Neural crest cell (in vitro differentiated cells): Measurements from ENCODE around the gene TBC1D4. TPM values are rescaled to one million over a fixed set of nuclear protein-coding genes. Genes with fewer than 3 reads are reported as not detected.

Source experiments
- DNase-seq: peaks from one replicate; pipeline ENCODE4 v3.0.0; 2021; ENCODE audit warnings: low read depth, mixed read lengths, low spot score
- H3K27ac Mint-ChIP-seq: one replicate; pipeline ENCODE4 v1.8.0; 2021; ENCODE audit warnings: mild to moderate bottlenecking, mixed read lengths; ENCODE audit not compliant: unreplicated experiment
- H3K27me3 Mint-ChIP-seq: 2 replicates; pipeline ENCODE4 v1.8.0; 2021; ENCODE audit warnings: low read depth, mild to moderate bottlenecking, mixed read lengths
- H3K36me3 Mint-ChIP-seq: 2 replicates; pipeline ENCODE4 v1.8.0; 2021; ENCODE audit warnings: low read depth, mild to moderate bottlenecking, mixed read lengths
- H3K4me1 Mint-ChIP-seq: 2 replicates; pipeline ENCODE4 v1.8.0; 2021; ENCODE audit warnings: mixed read lengths
- H3K4me3 Mint-ChIP-seq: one replicate; pipeline ENCODE4 v1.8.0; 2021; ENCODE audit warnings: mild to moderate bottlenecking, mixed read lengths
- H3K9me3 Mint-ChIP-seq: 2 replicates; pipeline ENCODE4 v1.8.0; 2021; ENCODE audit warnings: mixed read lengths
- CTCF ChIP-seq: fragments of 200-600 bp; sonication (generic); conservative IDR thresholded peaks from 2 replicates; pipeline ENCODE4 v1.5.0; 2021; ENCODE audit warnings: antibody characterized with exemption, mild to moderate bottlenecking
- total RNA-seq: library from RNA; stranded (reverse); gene quantifications from 2 replicates; pipeline ENCODE4 v1.2.1, GENCODE V29; 2021

The TBC1D4 gene
- total RNA-seq, 1 donor from 2014 or later, result 13.4 TPM

DNA sequence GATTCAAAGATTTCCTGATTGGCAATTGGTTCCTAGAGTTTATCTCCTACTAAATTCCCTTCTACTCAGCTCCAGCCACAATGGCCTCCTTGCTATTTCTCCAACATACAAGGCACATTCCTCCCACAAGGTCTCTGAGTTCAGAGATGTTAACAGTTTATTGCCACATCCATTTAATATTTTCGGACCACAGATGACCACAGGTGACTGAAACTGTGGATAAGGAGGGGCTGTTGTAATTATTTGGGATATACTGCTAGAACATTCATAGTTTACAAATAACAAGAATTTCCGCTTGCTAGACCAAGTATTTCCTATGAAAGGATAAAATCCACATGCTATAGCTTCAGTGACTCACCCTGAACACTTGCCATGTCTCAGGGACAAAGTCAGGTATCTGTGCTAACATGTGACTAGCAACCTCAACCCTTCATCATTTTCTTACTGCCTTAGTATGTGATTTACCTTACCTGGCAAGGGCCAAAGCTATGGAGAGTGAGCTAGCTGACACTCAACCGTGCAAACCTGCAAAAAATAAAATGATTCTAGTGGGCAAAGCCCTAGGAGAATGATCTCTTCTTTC, 117.7 kb downstream of the TBC1D4 start:
- Mint-ChIP-seq H3K4me3 (no peak overlapping the region), H3K27me3 (no peaks in the 10 kb centered on the region), H3K4me1 (no peaks in the 10 kb centered on the region), H3K27ac (no peak overlapping the region), H3K36me3 (no peaks in the 10 kb centered on the region), H3K9me3 (no peaks in the 10 kb centered on the region)
- no peak for TF ChIP-seq CTCF
- DNase-seq, result no peak

DNA sequence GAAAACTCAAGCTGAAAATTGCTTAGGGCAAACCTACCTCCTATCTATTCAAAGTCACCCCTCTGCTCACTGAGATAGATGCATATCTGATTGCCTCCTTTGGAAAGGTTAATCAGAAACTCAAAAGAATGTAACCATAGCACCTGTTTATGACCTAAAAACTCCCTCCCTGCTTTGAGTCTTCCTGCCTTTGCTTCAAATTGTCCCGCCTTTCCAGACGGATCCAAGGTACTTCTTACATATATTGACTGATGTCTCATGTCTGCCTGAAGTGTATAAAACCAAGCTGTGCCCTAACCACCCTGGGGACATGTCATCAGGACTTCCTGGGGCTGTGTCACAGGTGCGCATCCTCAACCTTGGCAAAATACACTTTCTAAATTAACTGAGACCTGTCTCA, 118.6 kb downstream of the TBC1D4 start:
- H3K27ac Mint-ChIP-seq, result no peak overlapping the region

DNA sequence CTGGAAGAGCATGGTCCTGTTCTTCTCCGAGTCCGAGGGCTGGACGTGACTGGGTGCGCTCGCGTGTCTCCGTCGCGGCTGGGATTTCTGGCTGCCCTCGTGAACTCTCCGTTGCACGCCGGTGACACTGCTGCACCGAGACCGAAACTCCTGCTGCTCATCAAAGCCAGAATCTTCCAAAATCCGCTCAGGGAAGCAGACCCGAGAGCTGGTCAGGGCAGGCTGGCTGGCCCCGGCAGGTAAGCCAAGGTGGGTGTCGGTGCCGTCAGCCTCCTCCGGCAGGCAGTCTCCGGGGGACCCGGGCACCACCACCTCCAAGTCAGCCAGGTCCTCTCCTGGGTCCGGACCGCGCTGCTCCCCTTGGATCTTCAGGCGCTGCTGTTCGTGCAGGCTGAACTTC, 119.9 kb downstream of the TBC1D4 start:
- no peak for DNase-seq
- H3K27ac Mint-ChIP-seq, result no peak overlapping the region
- no peaks in the 10 kb centered on the region for H3K27me3 Mint-ChIP-seq
- no peak overlapping the region for H3K4me3 Mint-ChIP-seq
- no peaks in the 10 kb centered on the region for H3K9me3 Mint-ChIP-seq
- no peaks in the 10 kb centered on the region for H3K4me1 Mint-ChIP-seq
- H3K36me3 Mint-ChIP-seq, result no peaks in the 10 kb centered on the region
- no peak for TF ChIP-seq CTCF

More for the DNA sequence above, 118.6 kb downstream of the TBC1D4 start:
- TF ChIP-seq CTCF, result no peak
- Mint-ChIP-seq H3K4me1 (no peaks in the 10 kb centered on the region), H3K4me3 (no peak overlapping the region), H3K9me3 (no peaks in the 10 kb centered on the region), H3K27me3 (no peaks in the 10 kb centered on the region), H3K36me3 (no peaks in the 10 kb centered on the region)
- no peak for DNase-seq

DNA sequence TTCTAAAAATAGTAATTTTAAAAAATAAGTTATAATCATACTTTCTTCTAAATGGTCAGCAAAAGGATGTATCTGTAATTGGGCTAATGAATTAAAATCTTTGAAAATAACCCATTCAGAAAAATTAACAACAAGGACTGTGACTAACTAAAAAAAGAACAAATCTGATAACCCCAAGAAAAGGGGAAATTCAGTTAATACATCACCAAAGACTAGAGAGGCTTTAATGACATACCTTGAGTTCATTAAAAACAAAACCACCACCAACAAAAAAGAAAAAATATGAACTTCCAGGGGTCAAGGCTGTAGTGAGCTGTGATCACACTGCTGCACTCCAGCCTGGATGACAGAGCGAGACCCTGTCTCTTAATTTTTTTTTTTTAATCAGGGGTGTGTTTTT, 121.8 kb downstream of the TBC1D4 start:
- Mint-ChIP-seq H3K4me1 (no peaks in the 10 kb centered on the region), H3K9me3 (no peaks in the 10 kb centered on the region), H3K27ac (no peak overlapping the region), H3K27me3 (no peaks in the 10 kb centered on the region), H3K36me3 (no peaks in the 10 kb centered on the region), H3K4me3 (no peak overlapping the region)
- no peak for TF ChIP-seq CTCF
- DNase-seq, result no peak

DNA sequence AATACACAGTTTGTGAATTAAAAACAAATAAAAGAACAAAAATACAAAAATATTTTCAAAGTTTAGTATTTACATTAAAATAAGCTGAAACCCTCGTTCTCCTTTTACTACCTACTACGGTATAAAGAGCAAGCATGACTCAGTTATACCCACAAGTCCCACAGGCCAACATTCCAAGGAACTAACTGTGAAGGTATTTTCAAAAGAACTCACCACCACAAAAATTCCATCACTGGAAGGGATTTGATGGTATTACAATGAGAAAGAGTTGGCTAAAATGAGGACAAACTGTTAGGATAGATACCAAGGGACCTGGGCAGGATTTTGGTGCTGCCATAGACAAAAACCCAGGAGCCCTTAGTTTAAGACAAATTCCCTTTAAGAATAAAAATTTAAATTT, 122.7 kb downstream of the TBC1D4 start:
- Mint-ChIP-seq H3K27ac (no peak overlapping the region), H3K9me3 (no peaks in the 10 kb centered on the region), H3K27me3 (no peaks in the 10 kb centered on the region), H3K4me3 (no peak overlapping the region), H3K4me1 (no peaks in the 10 kb centered on the region), H3K36me3 (no peaks in the 10 kb centered on the region)
- TF ChIP-seq CTCF, result no peak
- no peak for DNase-seq
